ENCODE data around the gene RNU1-3.

DNA sequence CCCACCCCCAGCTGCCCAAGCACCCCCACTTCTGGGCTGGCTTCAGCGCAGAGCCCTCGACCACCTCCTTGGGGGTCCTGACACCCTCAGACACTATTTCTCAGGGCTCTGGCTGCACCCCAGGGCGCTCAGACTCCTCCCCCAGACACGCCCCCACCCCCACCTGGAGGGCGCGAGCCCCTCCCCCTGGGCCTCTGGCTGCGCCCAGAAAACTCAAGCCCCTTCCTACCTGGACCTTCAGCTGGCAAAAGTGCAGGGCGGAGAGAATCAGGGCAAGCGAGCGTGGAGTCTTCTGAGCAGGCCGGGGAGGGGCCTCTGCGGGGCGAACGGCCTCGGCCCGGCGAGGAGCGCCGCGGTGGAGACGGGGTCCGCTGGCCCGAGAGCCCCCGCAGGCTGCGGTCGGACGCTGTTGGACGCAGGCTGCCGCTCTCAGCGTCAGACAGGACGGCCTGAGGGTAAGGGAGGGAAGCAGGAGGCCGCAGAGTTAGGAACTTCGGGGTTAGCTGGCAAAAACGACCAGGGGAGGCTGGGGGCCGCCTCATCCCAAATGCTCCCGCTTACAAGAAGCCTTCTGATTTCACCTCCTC, 36.0 kb downstream of the RNU1-3 start:
- TF ChIP-seq EZH2 (IDR thresholded peaks at IDR 0.05; ENCODE audit: insufficient read depth, poor library complexity, severe bottlenecking) (no peak), EZH2phosphoT487 (IDR thresholded peaks at IDR 0.05; ENCODE audit: insufficient read depth, low read depth) (no peak)
